Activated CD8-positive, alpha-beta T cell treated with anti-CD3 and anti-CD28 coated beads, Interleukin-2, amount 10 ng/mL, durations not matched to agents 7 days and 5 days (primary cell): ENCODE data around the gene OR2AG1. TPM values are rescaled to one million over a fixed set of nuclear protein-coding genes. Genes with fewer than 3 reads are reported as not detected.

Experiments
- total RNA-seq, 2 experiments: library from RNA; stranded (reverse); gene quantifications; one replicate each; pipeline ENCODE4 v1.2.3, GENCODE V29; 2021

Gene OR2AG1
- total RNA-seq, 2 experiments from 2014 or later = not detected

Other genes starting within 250 kb of the OR2AG1 start
- 10 to 100 TPM; 28.6 to 29.8 TPM for gene RRP8, start 179.4 kb upstream of the OR2AG1 start, total RNA-seq
- gene ILK, start 179.2 kb upstream of the OR2AG1 start, total RNA-seq = 100 to 1,000 TPM; 195 to 197 TPM
- 100 to 1,000 TPM; 140 to 156 TPM for gene TAF10, start 170.8 kb upstream of the OR2AG1 start, total RNA-seq
- gene TPP1, start 163.6 kb upstream of the OR2AG1 start, total RNA-seq = 10 to 100 TPM; 74.1 to 78.9 TPM
- under 1 TPM; 0.23 to 0.29 TPM for gene DCHS1, start 127.2 kb upstream of the OR2AG1 start, total RNA-seq
- 10 to 100 TPM; 60.6 to 69.2 TPM for gene MRPL17, start 99.7 kb upstream of the OR2AG1 start, total RNA-seq
- under 1 TPM; 0.08 to 0.23 TPM for gene OR2AG2, start 11.0 kb upstream of the OR2AG1 start, total RNA-seq
- under 1 TPM; 0.05 TPM for gene OR6A2, start 16.7 kb downstream of the OR2AG1 start, total RNA-seq
- gene OR10A5, start 62.7 kb downstream of the OR2AG1 start, total RNA-seq = not detected
- not detected for gene OR10A2, start 80.0 kb downstream of the OR2AG1 start, total RNA-seq
- not detected for gene OR10A4, start 93.6 kb downstream of the OR2AG1 start, total RNA-seq
- not detected for gene OR2D2, start 109.5 kb downstream of the OR2AG1 start, total RNA-seq
- not detected for gene OR2D3, start 138.0 kb downstream of the OR2AG1 start, total RNA-seq
- 1 to 10 TPM; 1.3 to 1.6 TPM for gene ZNF215, start 143.4 kb downstream of the OR2AG1 start, total RNA-seq
- not detected for gene ZNF214, start 237.3 kb downstream of the OR2AG1 start, total RNA-seq
- under 1 TPM; 0.08 to 0.13 TPM for gene NLRP14, start 237.5 kb downstream of the OR2AG1 start, total RNA-seq